HepG2 (cell line): ENCODE measurements around the gene AGBL1. TPM values are rescaled to one million over a fixed set of nuclear protein-coding genes. Genes with fewer than 3 reads are reported as not detected.

Source experiments
- GATAD2A ChIP-seq: IDR thresholded peaks from 2 replicates; pipeline ENCODE4 v1.6.1; 2016
- RELA ChIP-seq: sonication (generic); formaldehyde crosslinking; IDR thresholded peaks from 2 replicates; pipeline ENCODE4 v1.4.0; 2020; ENCODE audit warnings: missing genetic modification reagents
- polyA plus RNA-seq, 8 experiments: library from polyadenylated mRNA; depleted of rRNA in 3 of 8; stranded (reverse) in 7 of 8; unstranded in 1 of 8; fragments of >200 nt; fragmentation: Illumina TruSeq in 4 of 8; extraction: Trizol in 4 of 8; gene quantifications; 2 replicates each; pipeline versions ENCODE4 v1.2.1 to v1.2.3, GENCODE V29; 2011 to 2016; ENCODE audit warnings: low read depth in 4 of 8, missing spikeins in 1 of 8, mixed read lengths in 1 of 8; ENCODE audit not compliant: insufficient read depth in 1 of 8
- total RNA-seq, 5 experiments: library from RNA; depleted of rRNA; stranded (reverse); fragments of >200 nt; fragmentation: Illumina TruSeq; extraction: Trizol; gene quantifications; 2 replicates each; pipeline ENCODE4 v1.2.3, GENCODE V29; 2016; ENCODE audit warnings: low read depth in 1 of 5
- TF ChIP-seq, protein P1 (sequence below): conservative IDR thresholded peaks from 2 replicates; pipeline ENCODE4 v1.6.1; 2018; ENCODE audit warnings: missing genetic modification reagents
- TF ChIP-seq, protein P2 (sequence below): sonication (generic); formaldehyde crosslinking; conservative IDR thresholded peaks from 2 replicates; pipeline ENCODE4 v1.4.0; 2020; ENCODE audit warnings: missing genetic modification reagents
- TF ChIP-seq, protein P3 (sequence below): sonication (generic); formaldehyde crosslinking; IDR thresholded peaks from 2 replicates; pipeline ENCODE4 v1.5.0; 2020; ENCODE audit warnings: mild to moderate bottlenecking, missing genetic modification reagents
- TF ChIP-seq, protein P4 (sequence below): sonication (generic); formaldehyde crosslinking; IDR thresholded peaks from 2 replicates; pipeline ENCODE4 v1.5.0; 2020; ENCODE audit warnings: missing genetic modification reagents

Gene AGBL1
- total and polyA plus RNA-seq, 2 of the 13 experiments (the other 11 are each of a cell fraction or from before 2014, with no cell fraction given), result 0.01 TPM; not detected in 1

DNA sequence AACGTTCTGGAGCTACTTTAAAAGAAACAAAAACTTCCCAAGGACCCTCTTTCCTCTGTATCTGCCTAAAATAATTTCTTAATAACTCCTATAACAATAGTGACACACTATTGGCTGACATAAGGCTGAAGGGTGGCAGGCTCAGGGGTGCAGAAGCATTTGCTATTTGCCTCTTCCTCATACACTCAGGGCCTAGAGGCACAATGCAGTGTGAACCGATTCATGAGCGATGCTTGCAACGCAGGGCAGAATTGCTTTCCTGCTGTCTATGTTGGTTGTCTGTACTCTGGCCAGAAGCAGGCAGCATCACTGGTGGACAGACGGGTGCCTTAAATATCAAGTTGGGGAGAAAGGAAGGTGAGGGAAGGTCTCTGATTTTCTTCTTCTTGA is 157.4 kb downstream of the AGBL1 start (continued):
- TF ChIP-seq, protein P1, sequence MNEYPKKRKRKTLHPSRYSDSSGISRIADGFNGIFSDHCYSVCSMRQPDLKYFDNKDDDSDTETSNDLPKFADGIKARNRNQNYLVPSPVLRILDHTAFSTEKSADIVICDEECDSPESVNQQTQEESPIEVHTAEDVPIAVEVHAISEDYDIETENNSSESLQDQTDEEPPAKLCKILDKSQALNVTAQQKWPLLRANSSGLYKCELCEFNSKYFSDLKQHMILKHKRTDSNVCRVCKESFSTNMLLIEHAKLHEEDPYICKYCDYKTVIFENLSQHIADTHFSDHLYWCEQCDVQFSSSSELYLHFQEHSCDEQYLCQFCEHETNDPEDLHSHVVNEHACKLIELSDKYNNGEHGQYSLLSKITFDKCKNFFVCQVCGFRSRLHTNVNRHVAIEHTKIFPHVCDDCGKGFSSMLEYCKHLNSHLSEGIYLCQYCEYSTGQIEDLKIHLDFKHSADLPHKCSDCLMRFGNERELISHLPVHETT (CRISPR knock-in tag), result no peak
- TF ChIP-seq, protein P2, sequence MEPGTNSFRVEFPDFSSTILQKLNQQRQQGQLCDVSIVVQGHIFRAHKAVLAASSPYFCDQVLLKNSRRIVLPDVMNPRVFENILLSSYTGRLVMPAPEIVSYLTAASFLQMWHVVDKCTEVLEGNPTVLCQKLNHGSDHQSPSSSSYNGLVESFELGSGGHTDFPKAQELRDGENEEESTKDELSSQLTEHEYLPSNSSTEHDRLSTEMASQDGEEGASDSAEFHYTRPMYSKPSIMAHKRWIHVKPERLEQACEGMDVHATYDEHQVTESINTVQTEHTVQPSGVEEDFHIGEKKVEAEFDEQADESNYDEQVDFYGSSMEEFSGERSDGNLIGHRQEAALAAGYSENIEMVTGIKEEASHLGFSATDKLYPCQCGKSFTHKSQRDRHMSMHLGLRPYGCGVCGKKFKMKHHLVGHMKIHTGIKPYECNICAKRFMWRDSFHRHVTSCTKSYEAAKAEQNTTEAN (CRISPR knock-in tag), result no peak
- TF ChIP-seq GATAD2A (CRISPR knock-in tag) (no peak), RELA (no peak)
- TF ChIP-seq, protein P3, sequence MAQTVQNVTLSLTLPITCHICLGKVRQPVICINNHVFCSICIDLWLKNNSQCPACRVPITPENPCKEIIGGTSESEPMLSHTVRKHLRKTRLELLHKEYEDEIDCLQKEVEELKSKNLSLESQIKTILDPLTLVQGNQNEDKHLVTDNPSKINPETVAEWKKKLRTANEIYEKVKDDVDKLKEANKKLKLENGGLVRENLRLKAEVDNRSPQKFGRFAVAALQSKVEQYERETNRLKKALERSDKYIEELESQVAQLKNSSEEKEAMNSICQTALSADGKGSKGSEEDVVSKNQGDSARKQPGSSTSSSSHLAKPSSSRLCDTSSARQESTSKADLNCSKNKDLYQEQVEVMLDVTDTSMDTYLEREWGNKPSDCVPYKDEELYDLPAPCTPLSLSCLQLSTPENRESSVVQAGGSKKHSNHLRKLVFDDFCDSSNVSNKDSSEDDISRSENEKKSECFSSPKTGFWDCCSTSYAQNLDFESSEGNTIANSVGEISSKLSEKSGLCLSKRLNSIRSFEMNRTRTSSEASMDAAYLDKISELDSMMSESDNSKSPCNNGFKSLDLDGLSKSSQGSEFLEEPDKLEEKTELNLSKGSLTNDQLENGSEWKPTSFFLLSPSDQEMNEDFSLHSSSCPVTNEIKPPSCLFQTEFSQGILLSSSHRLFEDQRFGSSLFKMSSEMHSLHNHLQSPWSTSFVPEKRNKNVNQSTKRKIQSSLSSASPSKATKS (CRISPR knock-in tag), result no peak
- TF ChIP-seq, protein P4, sequence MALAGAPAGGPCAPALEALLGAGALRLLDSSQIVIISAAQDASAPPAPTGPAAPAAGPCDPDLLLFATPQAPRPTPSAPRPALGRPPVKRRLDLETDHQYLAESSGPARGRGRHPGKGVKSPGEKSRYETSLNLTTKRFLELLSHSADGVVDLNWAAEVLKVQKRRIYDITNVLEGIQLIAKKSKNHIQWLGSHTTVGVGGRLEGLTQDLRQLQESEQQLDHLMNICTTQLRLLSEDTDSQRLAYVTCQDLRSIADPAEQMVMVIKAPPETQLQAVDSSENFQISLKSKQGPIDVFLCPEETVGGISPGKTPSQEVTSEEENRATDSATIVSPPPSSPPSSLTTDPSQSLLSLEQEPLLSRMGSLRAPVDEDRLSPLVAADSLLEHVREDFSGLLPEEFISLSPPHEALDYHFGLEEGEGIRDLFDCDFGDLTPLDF, result no peak
